Epidermal melanocyte (primary cell): ENCODE data around the gene WAPL.

Experiments
- DNase-seq: peaks from one replicate; pipeline ENCODE4 v3.0.0; 2011; ENCODE audit warnings: low spot score; ENCODE audit not compliant: insufficient read length

The WAPL gene

GRCh38 chr10:86411852-86412560 lies 109.6 kb downstream of the WAPL start:
- no peak for DNase-seq

- DNase-seq = no peak
Observed at GRCh38 chr10:86411281-86411841, 110.2 kb downstream of the WAPL start.

- no peak for DNase-seq
Observed at GRCh38 chr10:86410542-86411124, 111.0 kb downstream of the WAPL start.

GRCh38 chr10:86409183-86409582 lies 112.4 kb downstream of the WAPL start:
- no peak for DNase-seq

GRCh38 chr10:86403183-86403797 lies 118.3 kb downstream of the WAPL start:
- DNase-seq = no peak

GRCh38 chr10:86402283-86402941 lies 119.2 kb downstream of the WAPL start:
- no peak for DNase-seq

- DNase-seq = no peak
Observed at GRCh38 chr10:86401588-86402282, 119.9 kb downstream of the WAPL start.

GRCh38 chr10:86400705-86401587 lies 120.6 kb downstream of the WAPL start:
- no peak for DNase-seq

- DNase-seq = peak; percentile 93
Observed at GRCh38 chr10:86399879-86400704, 121.5 kb downstream of the WAPL start.

- DNase-seq = no peak
Observed at GRCh38 chr10:86399514-86399878, 122.1 kb downstream of the WAPL start.

- no peak for DNase-seq
Observed at GRCh38 chr10:86397120-86397519, 124.5 kb downstream of the WAPL start.

GRCh38 chr10:86393862-86394455 lies 127.6 kb downstream of the WAPL start:
- no peak for DNase-seq

GRCh38 chr10:86393362-86393761 lies 128.2 kb downstream of the WAPL start:
- DNase-seq = no peak

- no peak for DNase-seq
Observed at GRCh38 chr10:86392723-86393094, 128.9 kb downstream of the WAPL start.

- no peak for DNase-seq
Observed at GRCh38 chr10:86391986-86392722, 129.4 kb downstream of the WAPL start.

GRCh38 chr10:86391236-86391840 lies 130.3 kb downstream of the WAPL start:
- no peak for DNase-seq

GRCh38 chr10:86390337-86391120 lies 131.1 kb downstream of the WAPL start:
- DNase-seq = no peak
